Adrenal gland (tissue), 12 donors: ENCODE data around the gene ZNF174. TPM values are rescaled to one million over a fixed set of nuclear protein-coding genes. Genes with fewer than 3 reads are reported as not detected.

Experiments used
- DNase-seq, 7 donors: peaks; one replicate each; pipeline ENCODE4 v3.0.0-alpha.2; 2019 to 2020
- H3K27ac ChIP-seq, 5 donors: fragments of 200-600 bp; sonication (generic) in 4 of 5; 1 replicate in 3 of 5; 2 replicates in 2 of 5; pipeline versions ENCODE4 v1.5.1 to v1.8.0; 2016 to 2020; ENCODE audit warnings: mild to moderate bottlenecking in 1 of 5
- H3K27me3 ChIP-seq: fragments of 200-600 bp; 2 replicates; pipeline ENCODE4 v1.8.0; 2021
- H3K36me3 ChIP-seq, 2 donors: fragments of 200-600 bp; replicated peaks in 1 of 2; 1 replicate in 1 of 2; 2 replicates in 1 of 2; pipeline versions ENCODE4 v1.5.1 to v1.8.0; 2018 to 2022
- H3K4me1 ChIP-seq, 2 donors: fragments of 200-600 bp; replicated peaks in 1 of 2; 1 replicate in 1 of 2; 2 replicates in 1 of 2; pipeline versions ENCODE4 v1.5.1 to v1.8.0; 2018 to 2021
- H3K4me3 ChIP-seq, 4 donors: fragments of 200-600 bp; sonication (generic) in 3 of 4; one replicate each; pipeline ENCODE4 v1.5.1; 2016 to 2018
- H3K9me3 ChIP-seq, 3 donors: fragments of 200-600 bp; sonication (generic) in 1 of 3; replicated peaks in 1 of 3; 1 replicate in 2 of 3; 2 replicates in 1 of 3; pipeline versions ENCODE4 v1.5.1 to v1.8.0; 2016 to 2021
- CTCF ChIP-seq, 6 experiments: fragments of 450-650 bp in 4 of 6; fragments of 200-600 bp in 2 of 6; sonication (generic) in 1 of 6; IDR thresholded peaks; 1 replicate in 5 of 6; 2 replicates in 1 of 6; pipeline versions ENCODE4 v1.5.1 to v1.8.0; 2016 to 2021; ENCODE audit warnings: antibody characterized with exemption in 6 of 6, mild to moderate bottlenecking in 2 of 6, moderate library complexity in 1 of 6
- POLR2A ChIP-seq, 2 donors: fragments of 450-650 bp; IDR thresholded peaks; one replicate each; pipeline ENCODE4 v1.6.1; 2017; ENCODE audit warnings: antibody characterized with exemption in 2 of 2, mild to moderate bottlenecking in 2 of 2, moderate library complexity in 1 of 2
- WGBS, 4 donors: extraction: QIAGEN DNeasy Blood & Tissue Kit in 2 of 4; methylation state at CpG; one replicate each; pipeline versions ENCODE4 v1.1.5 to v1.1.7; 2013 to 2017; 5-methylcytosine and 5-hydroxymethylcytosine counted together
- intact Hi-C, 2 donors: fragments of 100-400 bp; cut with DNase I; formaldehyde crosslinking; loops; one replicate each; pipeline versions ENCODE4 v1.14.1 to v1.15.0; 2022 to 2023
- polyA plus RNA-seq, 3 donors: library from polyadenylated mRNA; stranded (reverse); fragments of 200-250 nt in 2 of 3; fragments of 350-450 nt in 1 of 3; fragmentation: Illumina TruSeq in 1 of 3; extraction: RNeasy Lipid Tissue Mini Kit (QIAGEN cat#74804) in 1 of 3; gene quantifications; one replicate each; pipeline ENCODE4 v1.2.3, GENCODE V29; 2013 to 2014
- total RNA-seq, 9 donors: library from RNA; depleted of rRNA in 4 of 9; stranded (reverse); fragments of >200 nt in 4 of 9; fragments of 120-200 nt in 1 of 9; fragmentation: NEBNext Ultra II Directional in 1 of 9; extraction: Animal tissue kit (Norgen Biotek cat#: 25700) in 1 of 9; gene quantifications; one replicate each; pipeline versions ENCODE4 v1.1.0 to v1.2.4, GENCODE V29; 2013 to 2023
- donor health status: healthy with polysubstance abuse.
- donor health status: Bipolar disorder and iron deficiency.
- donor health status: DM: yes; HTN: yes; CAD: no.
- donor health status: DM: no; HTN: no; CAD: no.
- donor health status: DM: no; HTN: no; CAD: no.
- donor health status: DM: yes; HTN: yes; CAD: no.

Gene ZNF174
- total and polyA plus RNA-seq, 12 donors, result 4.1 to 22.2 (median 10.8) TPM

GRCh38 chr16:3439637-3440036 is 38.6 kb downstream of the ZNF174 start:
- intact Hi-C loops, result no loop called here
- H3K36me3 ChIP-seq, result peaks cover 0 to 8% of the 10 kb centered on the region in 2 donors

GRCh38 chr16:3443108-3444031 is 42.4 kb downstream of the ZNF174 start, which contains the start of the genes NAA60 and ZNF597:
Gene NAA60, plus strand, starts transcription at chr16:3443680. Its CDS starts 32,548 bp downstream, at chr16:3476228.
Gene ZNF597, minus strand, starts transcription at chr16:3443504. Its CDS starts 351 bp downstream, at chr16:3443153.
- Histone ChIP-seq H3K4me3 (peak within 1 kb of the TSS in 3 of 4 donors; percentile 13 to 66 (median 39)), H3K9me3 (no peaks in the 10 kb centered on the region), H3K27me3 (no peaks in the 10 kb centered on the region), H3K4me1 (peaks cover 4 to 14% of the 10 kb centered on the region in 2 donors), H3K27ac (peak within 1 kb of the TSS; percentile 14 to 93 (median 70)), H3K36me3 (peaks cover 0 to 8% of the 10 kb centered on the region in 2 donors)
- DNase-seq, result peak; percentile 80 to 95 (median 88)
- TF ChIP-seq POLR2A (IDR thresholded peaks at IDR 0.05), result peak in 1 of 2 donors; percentile 63
- no peak for TF ChIP-seq CTCF (IDR thresholded peaks at IDR 0.05)
- 38 to 64% (median 50%) methylated on average over 60 to 61 of the region's 61 CpGs for WGBS, 4 donors
- intact Hi-C loops, result no loop called here

More at GRCh38 chr16:3439637-3440036, 38.6 kb downstream of the ZNF174 start:
- no peaks in the 10 kb centered on the region for H3K9me3 ChIP-seq
- H3K4me3 ChIP-seq, result no peak overlapping the region
- 84 to 94% (median 87%) methylated on average over 4 of the region's 4 CpGs for WGBS, 4 donors
- no peak for DNase-seq
- H3K27me3 ChIP-seq, result no peaks in the 10 kb centered on the region
- TF ChIP-seq POLR2A (IDR thresholded peaks at IDR 0.05), result no peak
- no peak for TF ChIP-seq CTCF (IDR thresholded peaks at IDR 0.05)
- no peak overlapping the region for H3K27ac ChIP-seq
- H3K4me1 ChIP-seq, result peaks cover 4% of the 10 kb centered on the region in 2 donors

- TF ChIP-seq CTCF (IDR thresholded peaks at IDR 0.05), result peak in 2 of 6 experiments; percentile 40 to 51
- TF ChIP-seq POLR2A (IDR thresholded peaks at IDR 0.05), result peak in 1 of 2 donors; percentile 55
- Histone ChIP-seq H3K4me1 (peaks cover 4 to 14% of the 10 kb centered on the region in 2 donors), H3K27me3 (no peaks in the 10 kb centered on the region), H3K27ac (peak overlapping the region; percentile 14 to 93 (median 69)), H3K9me3 (no peaks in the 10 kb centered on the region), H3K4me3 (peak overlapping the region in 3 of 4 donors; percentile 13 to 66 (median 39)), H3K36me3 (peaks cover 0 to 12% of the 10 kb centered on the region in 2 donors)
- intact Hi-C loops, result no loop called here
- 32 to 45% (median 36%) methylated on average over 6 to 10 of the region's 10 CpGs for WGBS, 4 donors
- peak in 6 of 7 donors; percentile 35 to 81 (median 52) for DNase-seq
Observed at GRCh38 chr16:3444032-3444388, 43.0 kb downstream of the ZNF174 start.

GRCh38 chr16:3454093-3454492 is 53.1 kb downstream of the ZNF174 start:
- no peaks in the 10 kb centered on the region for H3K9me3 ChIP-seq
- peaks cover 5 to 13% of the 10 kb centered on the region in 2 donors for H3K4me1 ChIP-seq
- DNase-seq, result peak in 1 of 7 donors; percentile 46
- no peak overlapping the region for H3K27ac ChIP-seq
- no peaks in the 10 kb centered on the region for H3K27me3 ChIP-seq
- H3K4me3 ChIP-seq, result no peak overlapping the region
- intact Hi-C loops, result no loop called here
- TF ChIP-seq CTCF (IDR thresholded peaks at IDR 0.05) (no peak), POLR2A (IDR thresholded peaks at IDR 0.05) (no peak)
- WGBS, 4 donors, result 84 to 93% (median 89%) methylated on average over 5 of the region's 5 CpGs
- no peaks in the 10 kb centered on the region for H3K36me3 ChIP-seq
